Fibroblast of villous mesenchyme (primary cell): ENCODE results near the gene CD320. TPM values are rescaled to one million over a fixed set of nuclear protein-coding genes. Genes with fewer than 3 reads are reported as not detected.
"Not testable (repeated sequence)": the region's sequence is repeated elsewhere in the genome, so short reads cannot be mapped to it uniquely, and the experiment has no call there.

Experiments used
- DNase-seq: peaks from one replicate; pipeline ENCODE4 v3.0.0-alpha.2; 2010; ENCODE audit warnings: low read depth
- H3K4me3 ChIP-seq: 2 replicates; pipeline ENCODE4 v1.5.1; 2011; ENCODE audit warnings: low read depth, mild to moderate bottlenecking, low read length
- CTCF ChIP-seq: IDR thresholded peaks from 2 replicates; pipeline ENCODE4 v1.5.1; 2012; ENCODE audit warnings: low read depth, mild to moderate bottlenecking, low read length; ENCODE audit not compliant: insufficient read depth
- total RNA-seq: library from RNA; depleted of rRNA; stranded (reverse); fragments of >200 nt; gene quantifications from 2 replicates; pipeline ENCODE4 v1.2.3, GENCODE V29; 2012

CD320 gene
- total RNA-seq, 1 donor = 18.1 TPM

DNA sequence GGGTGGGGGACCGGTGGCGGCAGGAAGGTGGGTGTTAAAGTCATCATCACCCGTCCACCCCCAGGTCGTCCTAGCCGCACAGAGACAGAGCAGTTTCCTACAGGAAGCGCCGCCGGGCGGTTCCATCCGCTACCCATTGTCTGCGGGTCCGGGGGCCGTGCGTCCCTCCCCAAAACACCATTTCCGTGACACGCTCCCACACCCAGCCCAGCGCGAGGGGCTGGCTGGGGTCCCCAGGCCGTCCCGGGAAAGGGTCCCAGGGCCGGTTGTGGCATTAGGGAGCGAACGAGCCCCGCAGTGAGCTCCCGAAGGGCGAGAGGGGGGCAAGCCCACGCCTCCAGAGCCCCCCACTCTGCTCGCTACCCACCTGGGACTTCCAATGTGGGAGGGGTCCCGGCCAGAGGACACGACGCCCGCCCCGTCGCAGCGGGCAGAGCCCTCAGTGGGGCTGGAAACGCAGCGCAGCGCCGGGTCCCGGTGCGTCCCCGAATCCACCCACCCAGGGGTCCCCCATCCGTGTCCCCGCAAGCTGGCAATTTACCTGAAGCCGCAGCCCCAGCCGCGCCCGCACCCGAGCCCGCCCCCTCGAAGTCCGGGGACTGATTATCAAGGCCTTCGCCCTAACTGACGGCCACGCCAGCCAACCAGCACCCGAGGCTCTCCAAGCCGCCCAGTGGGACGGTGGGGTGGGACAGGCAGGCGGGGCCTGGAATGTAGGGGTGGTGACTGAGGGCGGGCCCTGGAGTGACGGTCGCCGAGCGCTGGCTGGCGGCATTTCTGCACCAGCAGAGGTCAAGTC lies 34.7 kb upstream of the CD320 start, which contains the start of gene KANK3:
Gene KANK3 (minus strand): TSS at position 579 of the 799 bp plus-strand sequence. CDS start 5,434 bp downstream, outside the sequence.
- peak within 1 kb of the TSS; percentile 68 for H3K4me3 ChIP-seq
- no peak for TF ChIP-seq CTCF
- DNase-seq = peak; percentile 97

GRCh38 chr19:8342316-8342683 lies 34.1 kb upstream of the CD320 start:
- no peak for TF ChIP-seq CTCF
- DNase-seq = no peak
- peak overlapping the region; percentile 68 for H3K4me3 ChIP-seq

GRCh38 chr19:8341504-8341903 lies 33.3 kb upstream of the CD320 start:
- not testable (repeated sequence) for H3K4me3 ChIP-seq, DNase-seq

DNA sequence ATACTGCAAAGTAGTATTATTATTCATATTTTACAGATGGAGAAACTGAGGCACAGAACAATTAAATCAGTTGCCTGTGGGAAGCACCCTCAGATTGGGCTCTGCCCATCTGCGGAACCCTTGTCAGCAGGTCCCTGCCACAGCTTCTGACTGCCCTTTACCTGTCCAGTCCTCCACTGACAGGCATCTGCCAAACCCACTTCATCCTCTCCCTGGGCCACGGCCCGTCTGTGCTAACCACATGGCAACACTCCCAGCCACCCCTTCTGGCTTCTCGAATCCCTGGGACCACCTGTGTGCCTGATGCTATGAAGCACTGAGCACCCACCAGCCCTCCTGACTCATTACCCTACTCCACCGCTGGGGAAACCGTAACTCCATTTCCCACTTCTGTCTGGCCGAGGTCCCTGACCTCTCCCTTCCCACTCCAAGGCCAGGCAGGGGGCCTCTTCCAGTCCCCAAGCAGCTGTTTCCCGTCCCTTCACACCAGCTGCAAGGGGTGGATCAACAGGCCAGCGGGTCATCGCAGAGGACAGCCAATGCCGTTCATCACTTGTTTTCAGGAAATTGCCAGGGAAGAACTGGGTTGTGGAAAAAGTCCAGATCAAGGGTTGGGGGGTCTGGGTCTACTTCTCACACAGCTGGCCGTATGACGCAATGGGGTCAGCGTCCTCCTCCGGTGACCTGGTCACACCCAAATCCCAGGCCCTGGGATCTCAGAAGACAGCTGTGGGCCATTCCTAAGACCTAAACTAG lies 32.4 kb upstream of the CD320 start:
- H3K4me3 ChIP-seq = no peak overlapping the region
- peak; percentile 96 for DNase-seq
- TF ChIP-seq CTCF = peak; percentile 32

DNA sequence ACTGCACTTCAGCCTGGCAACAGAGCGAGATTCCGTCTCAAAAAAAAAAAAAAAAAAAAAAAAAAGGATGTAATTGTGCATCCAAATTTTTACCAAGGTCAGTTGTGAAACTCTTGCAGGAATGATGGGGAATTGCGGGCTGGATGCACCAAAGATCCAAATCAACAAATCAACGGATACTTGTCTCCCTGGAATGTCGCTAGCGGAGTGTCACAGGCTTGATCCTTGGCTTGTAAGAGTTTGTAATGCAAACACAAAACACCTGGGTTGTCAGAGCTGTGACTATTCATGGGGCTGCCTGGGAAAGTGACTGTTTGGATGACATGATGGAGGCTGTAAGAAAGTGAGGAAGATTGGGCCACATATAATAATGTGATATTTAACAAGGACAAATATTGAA lies 30.7 kb upstream of the CD320 start:
- H3K4me3 ChIP-seq = no peak overlapping the region
- DNase-seq = no peak
- no peak for TF ChIP-seq CTCF

DNA sequence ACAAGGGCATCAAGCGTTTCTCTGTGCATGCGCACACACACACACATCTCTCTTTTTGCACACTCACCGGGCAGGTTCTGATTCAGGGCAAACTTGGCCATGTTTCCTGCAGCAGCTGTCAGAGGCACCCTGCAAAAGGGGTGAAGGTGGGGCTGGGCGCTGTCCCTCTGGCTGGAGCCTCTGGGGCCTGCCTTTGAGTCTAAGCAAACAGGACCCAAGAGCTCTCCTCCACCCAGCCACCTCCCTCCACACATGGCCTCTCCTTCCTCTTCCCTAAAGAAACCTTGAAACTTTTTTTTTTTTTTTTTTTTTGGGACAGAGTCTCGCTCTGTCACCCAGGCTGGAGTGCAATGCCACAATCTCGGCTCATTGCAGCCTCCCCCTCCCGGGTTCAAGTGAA lies 29.6 kb upstream of the CD320 start:
- DNase-seq = no peak
- no peak overlapping the region for H3K4me3 ChIP-seq
- TF ChIP-seq CTCF = no peak

GRCh38 chr19:8336660-8337059 lies 28.5 kb upstream of the CD320 start:
- H3K4me3 ChIP-seq = no peak overlapping the region
- no peak for TF ChIP-seq CTCF
- no peak for DNase-seq
